ENCODE data around the gene EDC4. TPM values are rescaled to one million over a fixed set of nuclear protein-coding genes. Genes with fewer than 3 reads are reported as not detected.

The EDC4 gene, protein sequence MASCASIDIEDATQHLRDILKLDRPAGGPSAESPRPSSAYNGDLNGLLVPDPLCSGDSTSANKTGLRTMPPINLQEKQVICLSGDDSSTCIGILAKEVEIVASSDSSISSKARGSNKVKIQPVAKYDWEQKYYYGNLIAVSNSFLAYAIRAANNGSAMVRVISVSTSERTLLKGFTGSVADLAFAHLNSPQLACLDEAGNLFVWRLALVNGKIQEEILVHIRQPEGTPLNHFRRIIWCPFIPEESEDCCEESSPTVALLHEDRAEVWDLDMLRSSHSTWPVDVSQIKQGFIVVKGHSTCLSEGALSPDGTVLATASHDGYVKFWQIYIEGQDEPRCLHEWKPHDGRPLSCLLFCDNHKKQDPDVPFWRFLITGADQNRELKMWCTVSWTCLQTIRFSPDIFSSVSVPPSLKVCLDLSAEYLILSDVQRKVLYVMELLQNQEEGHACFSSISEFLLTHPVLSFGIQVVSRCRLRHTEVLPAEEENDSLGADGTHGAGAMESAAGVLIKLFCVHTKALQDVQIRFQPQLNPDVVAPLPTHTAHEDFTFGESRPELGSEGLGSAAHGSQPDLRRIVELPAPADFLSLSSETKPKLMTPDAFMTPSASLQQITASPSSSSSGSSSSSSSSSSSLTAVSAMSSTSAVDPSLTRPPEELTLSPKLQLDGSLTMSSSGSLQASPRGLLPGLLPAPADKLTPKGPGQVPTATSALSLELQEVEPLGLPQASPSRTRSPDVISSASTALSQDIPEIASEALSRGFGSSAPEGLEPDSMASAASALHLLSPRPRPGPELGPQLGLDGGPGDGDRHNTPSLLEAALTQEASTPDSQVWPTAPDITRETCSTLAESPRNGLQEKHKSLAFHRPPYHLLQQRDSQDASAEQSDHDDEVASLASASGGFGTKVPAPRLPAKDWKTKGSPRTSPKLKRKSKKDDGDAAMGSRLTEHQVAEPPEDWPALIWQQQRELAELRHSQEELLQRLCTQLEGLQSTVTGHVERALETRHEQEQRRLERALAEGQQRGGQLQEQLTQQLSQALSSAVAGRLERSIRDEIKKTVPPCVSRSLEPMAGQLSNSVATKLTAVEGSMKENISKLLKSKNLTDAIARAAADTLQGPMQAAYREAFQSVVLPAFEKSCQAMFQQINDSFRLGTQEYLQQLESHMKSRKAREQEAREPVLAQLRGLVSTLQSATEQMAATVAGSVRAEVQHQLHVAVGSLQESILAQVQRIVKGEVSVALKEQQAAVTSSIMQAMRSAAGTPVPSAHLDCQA (N-terminal part only)
- total RNA-seq (2014; rRNA removed; shearing (Covaris generic)): 58.4 and 89.6 TPM in 2 replicates
- total RNA-seq (2022): 86.6 and 100 TPM in 2 replicates
- percentile 59 among the genes with signal in this experiment for Bru-seq, nascent RNA
- percentile 87 among the genes with signal in this experiment for BruChase-seq, experiment 1, labeled RNA remaining after a 6-hour chase
- percentile 81 among the genes with signal in this experiment for BruChase-seq, experiment 2, labeled RNA remaining after a 2-hour chase
- long read RNA-seq, full-length matches to known transcripts: 105 of 200 reads
- long read RNA-seq, partial matches to known transcripts: 22 of 200 reads
- long read RNA-seq, other reads (novel, unspliced or antisense): 73 of 200 reads

DNA sequence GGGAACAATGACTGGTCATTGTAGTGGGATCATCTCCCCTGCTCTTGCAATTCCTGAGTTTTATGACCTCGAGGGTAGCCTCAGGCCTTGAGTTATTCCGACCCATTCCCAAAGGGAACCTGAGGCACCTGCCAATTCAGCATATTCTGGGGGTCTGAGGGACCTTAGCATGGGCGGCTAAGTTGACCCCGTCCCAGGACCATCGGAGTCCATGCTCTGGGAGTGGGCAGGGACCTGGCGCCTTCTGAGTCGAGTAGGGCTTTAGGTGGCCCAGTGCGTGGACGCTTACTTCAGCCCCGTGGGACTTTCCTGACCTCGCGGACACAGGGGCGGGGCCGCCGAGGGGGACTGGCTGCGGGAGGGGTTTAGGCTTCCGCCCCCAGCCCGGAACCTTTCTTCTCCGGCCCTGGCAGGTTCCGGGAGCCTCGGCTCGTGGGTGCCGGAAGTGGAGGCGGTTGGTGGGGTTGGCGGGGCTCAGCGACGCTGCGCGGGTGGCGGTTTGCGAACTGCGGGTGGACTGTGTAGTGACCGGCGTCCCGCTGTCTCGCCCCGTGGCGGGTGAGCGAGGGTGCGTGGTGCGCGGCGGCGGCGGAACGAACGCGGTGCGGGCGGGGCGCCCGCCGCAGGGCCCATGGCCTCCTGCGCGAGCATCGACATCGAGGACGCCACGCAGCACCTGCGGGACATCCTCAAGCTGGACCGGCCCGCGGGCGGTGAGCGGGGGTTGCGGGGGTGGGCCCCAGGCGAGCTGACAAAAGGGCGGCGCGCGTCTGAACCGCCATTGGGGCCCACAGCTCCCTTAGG, at the start of gene EDC4:
EDC4 (plus strand) TSS at position 422 of the 804 bp plus-strand sequence; CDS start at position 632, 210 bp downstream.
- H3K79me2 ChIP-seq (ENCODE audit: insufficient read depth, low read depth, low read length): peaks cover 29% of the 10 kb centered on the region
- ChIA-PET CTCF (ENCODE audit: unreplicated experiment) (interaction anchor here (0.6 kb wide), 1 partner anchor 25 kb away, joined by 3 read pairs; no protein-coding TSS in a partner anchor), POLR2A (interaction anchor here (0.6 to 1.2 kb wide), 2 partner anchors 10 to 139 kb away, joined by 3 to 4 read pairs; no protein-coding TSS in a partner anchor)
- H3K9me3 ChIP-seq (ENCODE audit: low read length): no peaks in the 10 kb centered on the region
- peak within 1 kb of the TSS; percentile 83 for H3K4me2 ChIP-seq (ENCODE audit: low read length)
- peak within 1 kb of the TSS; percentile 95 for H3K4me3 ChIP-seq (ENCODE audit: low read depth, low read length, poor library complexity, severe bottlenecking)
- H3K27ac ChIP-seq (ENCODE audit: low read depth, low read length, poor library complexity, severe bottlenecking): peak within 1 kb of the TSS; percentile 48
- peaks cover 23% of the 10 kb centered on the region for H3K4me1 ChIP-seq (ENCODE audit: insufficient read depth, low read length, poor library complexity, severe bottlenecking)
- TF ChIP-seq EZH2phosphoT487 (IDR thresholded peaks at IDR 0.05; ENCODE audit: borderline replicate concordance, low read depth, low read length): no peak
- TF ChIP-seq, protein P1, sequence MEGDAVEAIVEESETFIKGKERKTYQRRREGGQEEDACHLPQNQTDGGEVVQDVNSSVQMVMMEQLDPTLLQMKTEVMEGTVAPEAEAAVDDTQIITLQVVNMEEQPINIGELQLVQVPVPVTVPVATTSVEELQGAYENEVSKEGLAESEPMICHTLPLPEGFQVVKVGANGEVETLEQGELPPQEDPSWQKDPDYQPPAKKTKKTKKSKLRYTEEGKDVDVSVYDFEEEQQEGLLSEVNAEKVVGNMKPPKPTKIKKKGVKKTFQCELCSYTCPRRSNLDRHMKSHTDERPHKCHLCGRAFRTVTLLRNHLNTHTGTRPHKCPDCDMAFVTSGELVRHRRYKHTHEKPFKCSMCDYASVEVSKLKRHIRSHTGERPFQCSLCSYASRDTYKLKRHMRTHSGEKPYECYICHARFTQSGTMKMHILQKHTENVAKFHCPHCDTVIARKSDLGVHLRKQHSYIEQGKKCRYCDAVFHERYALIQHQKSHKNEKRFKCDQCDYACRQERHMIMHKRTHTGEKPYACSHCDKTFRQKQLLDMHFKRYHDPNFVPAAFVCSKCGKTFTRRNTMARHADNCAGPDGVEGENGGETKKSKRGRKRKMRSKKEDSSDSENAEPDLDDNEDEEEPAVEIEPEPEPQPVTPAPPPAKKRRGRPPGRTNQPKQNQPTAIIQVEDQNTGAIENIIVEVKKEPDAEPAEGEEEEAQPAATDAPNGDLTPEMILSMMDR (conservative IDR thresholded peaks at IDR 0.05; ENCODE audit: low read length): no peak
- peak within 1 kb of the TSS; percentile 66; the same call in 1 of the 2 replicates for H2AFZ ChIP-seq (ENCODE audit: low read length)
- no peaks in the 10 kb centered on the region for H3K9me2 ChIP-seq (ENCODE audit: insufficient read depth, low read length)
- H3K36me3 ChIP-seq (ENCODE audit: insufficient read depth, low read length): peaks cover 68% of the 10 kb centered on the region
- intact Hi-C loops (cut with micrococcal nuclease; ENCODE audit: unreplicated experiment): loop anchor here (1.0 kb wide), 1 partner anchor 27 kb away; the partner anchor contains the start of gene NUTF2
- H4K20me1 ChIP-seq (ENCODE audit: insufficient read depth, low read length): no peaks in the 10 kb centered on the region
- DNase-seq (ENCODE audit: low spot score): peak; percentile 87
- BruUV-seq (replicated peaks): no TSS peak

DNA sequence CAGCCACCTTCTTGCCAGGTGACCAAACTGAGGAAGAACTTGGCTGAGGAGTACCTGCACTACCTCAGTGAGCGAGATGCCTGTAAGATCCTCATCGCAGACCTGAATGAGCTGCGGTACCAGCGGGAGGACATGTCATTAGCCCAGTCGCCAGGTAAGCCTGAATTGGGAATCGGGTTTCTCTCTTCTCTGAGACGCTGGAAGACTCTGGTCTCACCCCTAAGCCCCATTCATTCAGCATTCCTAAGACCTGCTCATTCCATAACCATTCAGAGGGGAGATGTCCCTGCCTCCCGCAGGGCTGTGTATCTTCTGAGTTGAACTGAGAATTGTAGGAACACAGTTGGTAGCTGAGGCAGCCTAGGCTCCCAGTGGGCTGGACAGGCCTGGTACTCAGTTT, 47.7 kb upstream of the EDC4 start:
- POLR2A ChIA-PET: no interaction called here
- Histone ChIP-seq H3K27ac (ENCODE audit: low read depth, low read length, poor library complexity, severe bottlenecking) (no peak overlapping the region), H3K79me2 (ENCODE audit: insufficient read depth, low read depth, low read length) (no peaks in the 10 kb centered on the region), H3K4me3 (ENCODE audit: low read depth, low read length, poor library complexity, severe bottlenecking) (no peak overlapping the region), H3K4me1 (ENCODE audit: insufficient read depth, low read length, poor library complexity, severe bottlenecking) (no peaks in the 10 kb centered on the region), H4K20me1 (ENCODE audit: insufficient read depth, low read length) (no peaks in the 10 kb centered on the region), H3K4me2 (ENCODE audit: low read length) (no peak overlapping the region), H3K9me3 (ENCODE audit: low read length) (no peaks in the 10 kb centered on the region), H2AFZ (ENCODE audit: low read length) (no peak overlapping the region), H3K36me3 (ENCODE audit: insufficient read depth, low read length) (no peaks in the 10 kb centered on the region; the same call in 1 of the 2 replicates), H3K9me2 (ENCODE audit: insufficient read depth, low read length) (no peaks in the 10 kb centered on the region)
- TF ChIP-seq EZH2phosphoT487 (IDR thresholded peaks at IDR 0.05; ENCODE audit: borderline replicate concordance, low read depth, low read length): no peak
- TF ChIP-seq, protein P1 (conservative IDR thresholded peaks at IDR 0.05; ENCODE audit: low read length): no peak
- BruUV-seq (replicated peaks): no TSS peak
- no peak for DNase-seq (ENCODE audit: low spot score)
- intact Hi-C loops (cut with micrococcal nuclease; ENCODE audit: unreplicated experiment): no loop called here
- CTCF ChIA-PET (ENCODE audit: unreplicated experiment): no interaction called here

Measured in OCI-LY7 (cell line).